ENCODE data around the gene UMPS.
A peak's percentile ranks its signal among the peaks of the same experiment; 100 is the strongest.

The UMPS gene

GRCh38 chr3:124763644-124764358 lies 33.5 kb downstream of the UMPS start:
- DNase-seq (ENCODE audit: low read depth): no peak

- no peak for DNase-seq (ENCODE audit: low read depth)
Measured at GRCh38 chr3:124764746-124765145, 34.5 kb downstream of the UMPS start.

- DNase-seq (ENCODE audit: low read depth): no peak
Measured at GRCh38 chr3:124765197-124765840, 35.1 kb downstream of the UMPS start.

GRCh38 chr3:124766113-124767095 lies 36.2 kb downstream of the UMPS start:
- no peak for DNase-seq (ENCODE audit: low read depth)

GRCh38 chr3:124767264-124767663 lies 37.0 kb downstream of the UMPS start:
- no peak for DNase-seq (ENCODE audit: low read depth)

GRCh38 chr3:124767691-124768090 lies 37.4 kb downstream of the UMPS start:
- DNase-seq (ENCODE audit: low read depth): no peak

GRCh38 chr3:124768812-124769211 lies 38.6 kb downstream of the UMPS start:
- DNase-seq (ENCODE audit: low read depth): no peak

GRCh38 chr3:124769462-124769861 lies 39.2 kb downstream of the UMPS start:
- DNase-seq (ENCODE audit: low read depth): no peak

- peak; percentile 43 for DNase-seq (ENCODE audit: low read depth)
Measured at GRCh38 chr3:124770336-124771082, 40.3 kb downstream of the UMPS start.

GRCh38 chr3:124771083-124771445 lies 40.8 kb downstream of the UMPS start:
- DNase-seq (ENCODE audit: low read depth): no peak

GRCh38 chr3:124772081-124772831 lies 42.0 kb downstream of the UMPS start:
- DNase-seq (ENCODE audit: low read depth): peak; percentile 64

GRCh38 chr3:124773351-124774326 lies 43.4 kb downstream of the UMPS start:
- DNase-seq (ENCODE audit: low read depth): no peak

- peak; percentile 54 for DNase-seq (ENCODE audit: low read depth)
Measured at GRCh38 chr3:124774327-124774718, 44.1 kb downstream of the UMPS start.

GRCh38 chr3:124774841-124775402 lies 44.7 kb downstream of the UMPS start:
- no peak for DNase-seq (ENCODE audit: low read depth)

GRCh38 chr3:124775877-124776276 lies 45.6 kb downstream of the UMPS start:
- no peak for DNase-seq (ENCODE audit: low read depth)

GRCh38 chr3:124776856-124777255 lies 46.6 kb downstream of the UMPS start:
- DNase-seq (ENCODE audit: low read depth): no peak

GRCh38 chr3:124777762-124778470 lies 47.7 kb downstream of the UMPS start:
- DNase-seq (ENCODE audit: low read depth): no peak

GRCh38 chr3:124779116-124779515 lies 48.9 kb downstream of the UMPS start:
- DNase-seq (ENCODE audit: low read depth): no peak

GRCh38 chr3:124779751-124780191 lies 49.5 kb downstream of the UMPS start:
- DNase-seq (ENCODE audit: low read depth): no peak
